ENCODE results near the gene TYMS. TPM values are rescaled to one million over a fixed set of nuclear protein-coding genes. Genes with fewer than 3 reads are reported as not detected.

The TYMS gene
- total and polyA plus RNA-seq, 9 of the 15 experiments (the other 6 are each of a cell fraction or from before 2014, with no cell fraction given): 69.1 to 409 (median 175) TPM

- TF ChIP-seq RBM14 (IDR thresholded peaks at IDR 0.05; ENCODE audit: borderline replicate concordance, insufficient read depth, low read depth, low read length): 0 out of 2 replicates have a peak, but pooled peaks have one; percentile 56
- TF ChIP-seq HNRNPH1 (optimal IDR thresholded peaks at IDR 0.05; ENCODE audit: low read depth, low read length): no peak
Measured at GRCh38 chr18:657311-658000, at the start of gene TYMS (continued).

GRCh38 chr18:607930-608329 lies 49.5 kb upstream of the TYMS start:
- in situ Hi-C loops (cut with MboI) (loop anchor here (5.0 kb wide), 1 partner anchor 321 kb away; no protein-coding TSS in a partner anchor), intact Hi-C loops (cut with micrococcal nuclease) (no loop called here)
- CTCF ChIA-PET (ENCODE audit: low intra/inter-chr PET ratio): no interaction called here
- no peak for DNase-seq (ENCODE audit: extremely low read depth in 1 of 4, low spot score in 3 of 4)
- no peaks in the 10 kb centered on the region for H3K9me3 ChIP-seq (replicated peaks; ENCODE audit: control insufficient read depth, insufficient read depth, low read depth, low read length)
- no peaks in the 10 kb centered on the region for H4K20me1 ChIP-seq (replicated peaks; ENCODE audit: control insufficient read depth, insufficient read depth, low read length)
- peaks cover 7 to 30% of the 10 kb centered on the region in 2 experiments; a peak in 4 of 5 replicates for H3K27me3 ChIP-seq (ENCODE audit: control insufficient read depth in 2 of 2, insufficient read depth in 2 of 2, low read length in 2 of 2)
- H3K9ac ChIP-seq (ENCODE audit: insufficient read depth in 1 of 2, low read depth in 2 of 2, low read length in 2 of 2): no peak overlapping the region
- TF ChIP-seq KHSRP (IDR thresholded peaks at IDR 0.05) (no peak), TARDBP (IDR thresholded peaks at IDR 0.05) (no peak), ZNF408 (CRISPR knock-in tag; IDR thresholded peaks at IDR 0.05; ENCODE audit: low read depth) (no peak), PRPF4 (IDR thresholded peaks at IDR 0.05; ENCODE audit: insufficient read depth, low read depth, low read length, poor library complexity, severe bottlenecking) (no peak), ETS1 (conservative IDR thresholded peaks at IDR 0.05; ENCODE audit: control insufficient read depth, low read depth, low read length) (no peak), ZNF785 (CRISPR knock-in tag; IDR thresholded peaks at IDR 0.05) (no peak), HBP1 (CRISPR knock-in tag; IDR thresholded peaks at IDR 0.05) (no peak), KAT7 (CRISPR knock-in tag; IDR thresholded peaks at IDR 0.05; ENCODE audit: borderline replicate concordance) (no peak), STAG1 (CRISPR knock-in tag; IDR thresholded peaks at IDR 0.05; ENCODE audit: borderline replicate concordance) (no peak), LCOR (CRISPR knock-in tag; IDR thresholded peaks at IDR 0.05) (no peak), ASH1L (IDR thresholded peaks at IDR 0.05; ENCODE audit: borderline replicate concordance, low read depth, partially characterized antibody) (no peak), GATA2 (CRISPR knock-in tag; IDR thresholded peaks at IDR 0.05) (no peak)
- ATAC-seq: 0 out of 3 replicates have a peak, but pooled peaks have one; percentile 20
- H3K27ac ChIP-seq (ENCODE audit: extremely low read depth, low read depth, low read length): no peak overlapping the region
- H3K9me1 ChIP-seq (ENCODE audit: control insufficient read depth, insufficient read depth, low read length): no peaks in the 10 kb centered on the region
- H3K4me2 ChIP-seq (ENCODE audit: insufficient read depth, low read length): no peak overlapping the region
- H3K79me2 ChIP-seq (ENCODE audit: control insufficient read depth, insufficient read depth, low read length): no peaks in the 10 kb centered on the region
- no peak overlapping the region for H3K4me3 ChIP-seq
- H3K4me1 ChIP-seq (replicated peaks in 1 of 2; ENCODE audit: control insufficient read depth in 2 of 2, insufficient read depth in 2 of 2, low read length in 2 of 2): peaks cover 2% of the 10 kb centered on the region in 2 experiments; a peak in 2 of 5 replicates
- POLR2A ChIA-PET: no interaction called here
- 25% methylated on average over 7 of the region's 7 CpGs for WGBS (ENCODE audit: insufficient coverage, low coverage, missing lambda C conversion rate)
- no TSS peak for BruUV-seq (replicated peaks)
- FAIRE-seq: no peak
- no peak overlapping the region for H2AFZ ChIP-seq (ENCODE audit: low read depth, low read length)
- no peaks in the 10 kb centered on the region for H3K36me3 ChIP-seq (ENCODE audit: control insufficient read depth, insufficient read depth, low read length)
